Astrocyte (in vitro differentiated cells and primary cell): ENCODE data around the gene HSF4.

Source experiments
- CTCF ChIP-seq: IDR thresholded peaks from 2 replicates; pipeline ENCODE4 v1.5.1; 2011; ENCODE audit warnings: low read depth, mild to moderate bottlenecking, inconsistent platforms, low read length, moderate library complexity; ENCODE audit not compliant: insufficient read depth
- EZH2 ChIP-seq: IDR thresholded peaks from 2 replicates; pipeline ENCODE4 v1.6.1; 2012; ENCODE audit warnings: mild to moderate bottlenecking, low read length, inconsistent platforms; ENCODE audit not compliant: insufficient read depth

GRCh38 chr16:67148221-67148620, 16.3 kb upstream of the HSF4 start:
- TF ChIP-seq CTCF (no peak), EZH2 (no peak)
